HCT116 (cell line): ENCODE data around the gene TSSK2. TPM values are rescaled to one million over a fixed set of nuclear protein-coding genes. Genes with fewer than 3 reads are reported as not detected.

ENCODE experiments used
- ATAC-seq: fragments of 200-7000 bp; cut with Tn5 transposase; 2 replicates; pipeline ENCODE4 v1.9.1; 2020; ENCODE audit warnings: mild to moderate bottlenecking, moderate library complexity
- BruUV-seq: library from RNA; stranded (reverse); fragments of 400-500 nt; replicated peaks from 2 replicates; lab custom pipeline; 2021; lab: Mats Ljungman, UMichigan
- CTCF ChIA-PET: fragments of 300-600 bp; sonication (Branson Sonifier 250); formaldehyde crosslinking; loops from one replicate; lab custom pipeline; 2021; ENCODE audit warnings: antibody characterized with exemption; lab: Charles Lee
- POLR2A ChIA-PET: fragments of 300-600, 350-600 bp; sonication (Branson Sonifier 250); formaldehyde crosslinking; loops from one replicate; lab custom pipeline; 2021; ENCODE audit warnings: antibody characterized with exemption; lab: Charles Lee
- RAD21 ChIA-PET, 2 experiments: fragments of 300-600 bp; sonication (Branson Sonifier 250); formaldehyde crosslinking; loops; one replicate each; lab custom pipeline; 2023; ENCODE audit warnings: low total read pairs in 2 of 2; ENCODE audit not compliant: uncharacterized antibody in 2 of 2, unreplicated experiment in 2 of 2, low non-redundant PET in 1 of 2; lab: Charles Lee
- DNase-seq: peaks from one replicate; pipeline ENCODE4 v3.0.0-alpha.2; 2010; ENCODE audit warnings: low read depth, low spot score
- H2AFZ ChIP-seq: fragments of 200-600 bp; shearing (Covaris generic), sonication (generic); 2 replicates; pipeline ENCODE4 v1.6.1; 2017; ENCODE audit warnings: low read depth, mixed run types, mixed read lengths, antibody characterized with exemption, low read length; ENCODE audit not compliant: poor library complexity, severe bottlenecking
- H3K27ac ChIP-seq: 2 replicates; pipeline ENCODE4 v1.5.1; 2012; ENCODE audit warnings: low read depth, low read length
- H3K27me3 ChIP-seq: fragments of 200-600 bp; sonication (generic); 2 replicates; pipeline ENCODE4 v1.6.1; 2016; ENCODE audit warnings: mixed run types, low read length, mixed read lengths; ENCODE audit not compliant: insufficient read depth
- H3K36me3 ChIP-seq, 2 experiments: fragments of 200-500 bp in 1 of 2; fragments of 200-600 bp in 1 of 2; sonication (Bioruptor generic) in 1 of 2; sonication (generic) in 1 of 2; 2 replicates each; pipeline versions ENCODE4 v1.5.1 to v1.6.1; 2014 to 2016; ENCODE audit warnings: low read length in 2 of 2, inconsistent platforms in 1 of 2, mixed read lengths in 1 of 2, mixed run types in 1 of 2; ENCODE audit not compliant: insufficient read depth in 2 of 2, control insufficient read depth in 1 of 2
- H3K4me1 ChIP-seq, 2 experiments: fragments of 200-600 bp in 1 of 2; sonication (generic) in 1 of 2; 2 replicates each; pipeline versions ENCODE4 v1.5.1 to v1.6.1; 2012 to 2017; ENCODE audit warnings: low read length in 2 of 2, inconsistent platforms in 1 of 2, mild to moderate bottlenecking in 1 of 2, mixed read lengths in 1 of 2, mixed run types in 1 of 2, moderate library complexity in 1 of 2; ENCODE audit not compliant: insufficient read depth in 2 of 2, control insufficient read depth in 1 of 2
- H3K4me2 ChIP-seq: fragments of 200-600 bp; sonication (generic); 2 replicates; pipeline ENCODE4 v1.6.1; 2017; ENCODE audit warnings: mixed run types, low read length, mixed read lengths
- H3K4me3 ChIP-seq, 2 experiments: fragments of 200-600 bp in 1 of 2; sonication (generic) in 1 of 2; replicated peaks in 1 of 2; 2 replicates each; pipeline ENCODE4 v1.5.1; 2011 to 2016; ENCODE audit warnings: low read length in 2 of 2, control low read depth in 1 of 2, low read depth in 1 of 2, mild to moderate bottlenecking in 1 of 2, mixed read lengths in 1 of 2, mixed run types in 1 of 2
- H3K79me2 ChIP-seq: fragments of 200-600 bp; sonication (generic); 2 replicates; pipeline ENCODE4 v1.6.1; 2017; ENCODE audit warnings: mild to moderate bottlenecking, mixed run types, low read length, moderate library complexity, mixed read lengths; ENCODE audit not compliant: insufficient read depth
- H3K9ac ChIP-seq: fragments of 200-600 bp; sonication (generic); 2 replicates; pipeline ENCODE4 v1.6.1; 2016; ENCODE audit warnings: low read length, mixed read lengths
- H3K9me2 ChIP-seq: fragments of 200-600 bp; sonication (generic), shearing (Covaris generic); 2 replicates; pipeline ENCODE4 v1.6.1; 2017; ENCODE audit warnings: mixed run types, mild to moderate bottlenecking, moderate library complexity; ENCODE audit not compliant: insufficient read depth
- H3K9me3 ChIP-seq, 2 experiments: fragments of 200-500 bp in 1 of 2; fragments of 200-600 bp in 1 of 2; sonication (Bioruptor generic) in 1 of 2; sonication (generic) in 1 of 2; 2 replicates each; pipeline ENCODE4 v1.6.1; 2014 to 2017; ENCODE audit warnings: low read length in 2 of 2, mixed read lengths in 2 of 2, inconsistent platforms in 1 of 2, low read depth in 1 of 2, mild to moderate bottlenecking in 1 of 2, mixed run types in 1 of 2, moderate library complexity in 1 of 2; ENCODE audit not compliant: control insufficient read depth in 1 of 2, insufficient read depth in 1 of 2
- H4K20me1 ChIP-seq: fragments of 200-600 bp; sonication (generic), shearing (Covaris generic); 2 replicates; pipeline ENCODE4 v1.6.1; 2017; ENCODE audit warnings: mixed run types, mild to moderate bottlenecking, moderate library complexity; ENCODE audit not compliant: insufficient read depth
- CBX3 ChIP-seq: IDR thresholded peaks from 2 replicates; pipeline ENCODE4 v1.6.1; 2012; ENCODE audit warnings: low read depth
- CEBPB ChIP-seq: IDR thresholded peaks from 2 replicates; pipeline ENCODE4 v1.6.1; 2012; ENCODE audit warnings: low read depth
- EGR1 ChIP-seq: IDR thresholded peaks from 2 replicates; pipeline ENCODE4 v1.6.1; 2012; ENCODE audit warnings: low read depth
- EZH2 ChIP-seq: fragments of 200-600 bp; sonication (generic); IDR thresholded peaks from 2 replicates; pipeline ENCODE4 v1.6.1; 2017; ENCODE audit warnings: antibody characterized with exemption, mixed run types
- EZH2phosphoT487 ChIP-seq: fragments of 200-600 bp; IDR thresholded peaks from 2 replicates; pipeline ENCODE4 v1.6.1; 2018; ENCODE audit warnings: antibody characterized with exemption, borderline replicate concordance
- FOSL1 ChIP-seq: IDR thresholded peaks from 2 replicates; pipeline ENCODE4 v1.6.1; 2012; ENCODE audit warnings: low read depth
- JUND ChIP-seq: IDR thresholded peaks from 2 replicates; pipeline ENCODE4 v1.6.1; 2012
- MAX ChIP-seq: IDR thresholded peaks from 2 replicates; pipeline ENCODE4 v1.6.1; 2012
- POLR2AphosphoS5 ChIP-seq: IDR thresholded peaks from 2 replicates; pipeline ENCODE4 v1.6.1; 2011; ENCODE audit warnings: mild to moderate bottlenecking, low read depth, low read length, moderate library complexity
- RAD21 ChIP-seq: IDR thresholded peaks from 2 replicates; pipeline ENCODE4 v1.6.1; 2012; ENCODE audit warnings: low read depth, mild to moderate bottlenecking
- SP1 ChIP-seq: IDR thresholded peaks from 2 replicates; pipeline ENCODE4 v1.6.1; 2012; ENCODE audit warnings: low read depth
- SRF ChIP-seq: IDR thresholded peaks from 2 replicates; pipeline ENCODE4 v1.6.1; 2012; ENCODE audit warnings: low read depth
- TCF7L2 ChIP-seq: IDR thresholded peaks from 2 replicates; pipeline ENCODE4 v1.7.0; 2011; ENCODE audit warnings: borderline replicate concordance, inconsistent platforms; ENCODE audit not compliant: insufficient read depth, insufficient read length; ENCODE audit errors: extremely low read depth
- ZFX ChIP-seq: fragments of 450-650 bp; IDR thresholded peaks from 2 replicates; pipeline ENCODE4 v1.6.1; 2017
- intact Hi-C: fragments of 100-400 bp; cut with micrococcal nuclease; formaldehyde crosslinking; loops from 2 replicates; pipeline ENCODE4 v1.10.0; 2022
- total RNA-seq: library from RNA; stranded (reverse); gene quantifications from one replicate; pipeline ENCODE4 v1.2.1, GENCODE V29; 2021; ENCODE audit not compliant: unreplicated experiment
- TF ChIP-seq, protein P1 (sequence below), 3 experiments: fragments of 200-600 bp in 1 of 3; sonication (generic) in 1 of 3; IDR thresholded peaks in 2 of 3; conservative IDR thresholded peaks in 1 of 3; 2 replicates each; pipeline ENCODE4 v1.5.1; 2012 to 2017; ENCODE audit warnings: low read depth in 2 of 3, low read length in 2 of 3, antibody characterized with exemption in 1 of 3, borderline replicate concordance in 1 of 3, control low read depth in 1 of 3, mild to moderate bottlenecking in 1 of 3, mixed read lengths in 1 of 3, mixed run types in 1 of 3, moderate library complexity in 1 of 3; ENCODE audit not compliant: insufficient read depth in 1 of 3
- TF ChIP-seq, protein P2 (sequence below): IDR thresholded peaks from 2 replicates; pipeline ENCODE4 v1.6.1; 2011; ENCODE audit warnings: mild to moderate bottlenecking, low read length, moderate library complexity; ENCODE audit not compliant: insufficient replicate concordance; ENCODE audit errors: extremely low read depth

TSSK2 gene
- total RNA-seq, 1 experiment from 2014 or later = not detected

DNA sequence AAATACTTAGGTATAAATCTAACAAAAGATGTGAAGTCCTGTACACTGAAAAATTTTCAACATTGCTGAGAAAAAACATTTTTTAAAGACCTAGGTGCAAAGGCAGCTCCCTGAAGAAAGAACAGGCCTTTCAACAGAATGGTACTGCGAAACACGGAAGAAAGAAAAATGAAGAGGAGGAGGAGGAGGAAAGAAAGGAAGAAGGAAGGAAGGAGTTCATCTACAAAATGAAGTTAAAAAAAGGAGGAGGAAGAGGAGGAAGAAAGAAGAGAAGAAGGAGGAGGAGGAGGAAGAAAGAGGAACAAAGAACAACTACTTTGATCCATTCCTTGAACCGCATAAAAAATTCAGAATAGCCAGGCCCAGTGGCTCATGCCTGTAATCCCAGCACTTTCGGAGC lies 38.4 kb upstream of the TSSK2 start (continued):
- TF ChIP-seq EZH2phosphoT487 (no peak), TCF7L2 (no peak), EZH2 (no peak), RAD21 (no peak)
- TF ChIP-seq, all 23 proteins: peak for 0

- no peak overlapping the region for H3K4me3 ChIP-seq
- DNase-seq (no peak), ATAC-seq (no peak)
- H3K79me2 ChIP-seq = peaks cover 37% of the 10 kb centered on the region
- TF ChIP-seq EGR1 = no peak
- no peak for TF ChIP-seq SP1
- no peak for TF ChIP-seq MAX
- TF ChIP-seq CEBPB = no peak
- no peak for TF ChIP-seq FOSL1
- no peak overlapping the region for H3K4me2 ChIP-seq
- H3K4me1 ChIP-seq = peaks cover 0 to 3% of the 10 kb centered on the region in 2 experiments; a peak in 1 of 4 replicates
- H3K36me3 ChIP-seq = no peaks in the 10 kb centered on the region
- no peak overlapping the region for H3K27ac ChIP-seq
- RAD21 ChIA-PET = no interaction called here
- no TSS peak for BruUV-seq
- H3K9me3 ChIP-seq = no peaks in the 10 kb centered on the region
- intact Hi-C loops = no loop called here
- POLR2A ChIA-PET = no interaction called here
- H2AFZ ChIP-seq = no peak overlapping the region
- H3K9ac ChIP-seq = no peak overlapping the region
- no peaks in the 10 kb centered on the region for H4K20me1 ChIP-seq
- H3K9me2 ChIP-seq = no peaks in the 10 kb centered on the region
- CTCF ChIA-PET = no interaction called here
- H3K27me3 ChIP-seq = no peaks in the 10 kb centered on the region
Observed at GRCh38 chr22:19094393-19094997, 36.6 kb upstream of the TSSK2 start.

DNA sequence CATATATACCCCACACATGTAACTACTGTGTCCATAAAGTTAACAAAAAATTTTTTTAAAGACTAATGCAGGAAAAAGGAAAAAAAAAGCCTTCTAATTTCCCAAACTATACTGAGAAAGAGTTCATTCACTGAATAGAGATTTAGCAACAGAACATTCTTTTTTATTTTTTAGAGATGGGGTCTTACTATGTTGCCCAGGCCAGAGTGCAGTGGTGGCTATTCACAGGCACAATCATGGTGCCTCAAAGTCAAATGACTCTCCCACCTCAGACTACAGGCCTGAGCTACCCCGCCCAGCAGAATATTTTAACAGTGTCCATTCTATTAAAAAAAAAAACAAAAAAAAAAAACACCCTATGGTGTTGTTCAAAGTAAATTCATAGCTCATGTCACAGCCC lies 34.6 kb upstream of the TSSK2 start:
- ATAC-seq (no peak), DNase-seq (no peak)
- Histone ChIP-seq H3K79me2 (peaks cover 51% of the 10 kb centered on the region), H2AFZ (no peak overlapping the region), H3K9me2 (no peaks in the 10 kb centered on the region), H3K36me3 (no peaks in the 10 kb centered on the region), H4K20me1 (no peaks in the 10 kb centered on the region), H3K27me3 (no peaks in the 10 kb centered on the region), H3K4me3 (no peak overlapping the region), H3K9ac (no peak overlapping the region), H3K4me2 (no peak overlapping the region), H3K27ac (no peak overlapping the region), H3K4me1 (peaks cover 0 to 4% of the 10 kb centered on the region in 2 experiments; a peak in 1 of 4 replicates), H3K9me3 (no peaks in the 10 kb centered on the region)
- ChIA-PET RAD21 (no interaction called here), CTCF (no interaction called here), POLR2A (no interaction called here)
- intact Hi-C loops = no loop called here
- BruUV-seq = no TSS peak
- TF ChIP-seq CBX3 = no peak
- no peak for TF ChIP-seq JUND
- no peak for TF ChIP-seq POLR2AphosphoS5
- TF ChIP-seq EZH2 = no peak
- TF ChIP-seq ZFX = no peak
- TF ChIP-seq SRF = no peak
- no peak for TF ChIP-seq RAD21
- no peak for TF ChIP-seq MAX
- TF ChIP-seq, protein P1, sequence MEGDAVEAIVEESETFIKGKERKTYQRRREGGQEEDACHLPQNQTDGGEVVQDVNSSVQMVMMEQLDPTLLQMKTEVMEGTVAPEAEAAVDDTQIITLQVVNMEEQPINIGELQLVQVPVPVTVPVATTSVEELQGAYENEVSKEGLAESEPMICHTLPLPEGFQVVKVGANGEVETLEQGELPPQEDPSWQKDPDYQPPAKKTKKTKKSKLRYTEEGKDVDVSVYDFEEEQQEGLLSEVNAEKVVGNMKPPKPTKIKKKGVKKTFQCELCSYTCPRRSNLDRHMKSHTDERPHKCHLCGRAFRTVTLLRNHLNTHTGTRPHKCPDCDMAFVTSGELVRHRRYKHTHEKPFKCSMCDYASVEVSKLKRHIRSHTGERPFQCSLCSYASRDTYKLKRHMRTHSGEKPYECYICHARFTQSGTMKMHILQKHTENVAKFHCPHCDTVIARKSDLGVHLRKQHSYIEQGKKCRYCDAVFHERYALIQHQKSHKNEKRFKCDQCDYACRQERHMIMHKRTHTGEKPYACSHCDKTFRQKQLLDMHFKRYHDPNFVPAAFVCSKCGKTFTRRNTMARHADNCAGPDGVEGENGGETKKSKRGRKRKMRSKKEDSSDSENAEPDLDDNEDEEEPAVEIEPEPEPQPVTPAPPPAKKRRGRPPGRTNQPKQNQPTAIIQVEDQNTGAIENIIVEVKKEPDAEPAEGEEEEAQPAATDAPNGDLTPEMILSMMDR (IDR thresholded peaks at IDR 0.05 in 2 of 3, conservative IDR thresholded peaks at IDR 0.05 in 1 of 3; ENCODE audit: borderline replicate concordance in 1 of 3, insufficient read depth in 1 of 3, low read depth in 2 of 3, low read length in 2 of 3) = no peak
- TF ChIP-seq, protein P2, sequence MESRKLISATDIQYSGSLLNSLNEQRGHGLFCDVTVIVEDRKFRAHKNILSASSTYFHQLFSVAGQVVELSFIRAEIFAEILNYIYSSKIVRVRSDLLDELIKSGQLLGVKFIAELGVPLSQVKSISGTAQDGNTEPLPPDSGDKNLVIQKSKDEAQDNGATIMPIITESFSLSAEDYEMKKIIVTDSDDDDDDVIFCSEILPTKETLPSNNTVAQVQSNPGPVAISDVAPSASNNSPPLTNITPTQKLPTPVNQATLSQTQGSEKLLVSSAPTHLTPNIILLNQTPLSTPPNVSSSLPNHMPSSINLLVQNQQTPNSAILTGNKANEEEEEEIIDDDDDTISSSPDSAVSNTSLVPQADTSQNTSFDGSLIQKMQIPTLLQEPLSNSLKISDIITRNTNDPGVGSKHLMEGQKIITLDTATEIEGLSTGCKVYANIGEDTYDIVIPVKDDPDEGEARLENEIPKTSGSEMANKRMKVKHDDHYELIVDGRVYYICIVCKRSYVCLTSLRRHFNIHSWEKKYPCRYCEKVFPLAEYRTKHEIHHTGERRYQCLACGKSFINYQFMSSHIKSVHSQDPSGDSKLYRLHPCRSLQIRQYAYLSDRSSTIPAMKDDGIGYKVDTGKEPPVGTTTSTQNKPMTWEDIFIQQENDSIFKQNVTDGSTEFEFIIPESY = no peak
